ENCODE data around the gene RASA3.
"Not testable (repeated sequence)": the region's sequence is repeated elsewhere in the genome, so short reads cannot be mapped to it uniquely, and the experiment has no call there.

RASA3 gene

DNA sequence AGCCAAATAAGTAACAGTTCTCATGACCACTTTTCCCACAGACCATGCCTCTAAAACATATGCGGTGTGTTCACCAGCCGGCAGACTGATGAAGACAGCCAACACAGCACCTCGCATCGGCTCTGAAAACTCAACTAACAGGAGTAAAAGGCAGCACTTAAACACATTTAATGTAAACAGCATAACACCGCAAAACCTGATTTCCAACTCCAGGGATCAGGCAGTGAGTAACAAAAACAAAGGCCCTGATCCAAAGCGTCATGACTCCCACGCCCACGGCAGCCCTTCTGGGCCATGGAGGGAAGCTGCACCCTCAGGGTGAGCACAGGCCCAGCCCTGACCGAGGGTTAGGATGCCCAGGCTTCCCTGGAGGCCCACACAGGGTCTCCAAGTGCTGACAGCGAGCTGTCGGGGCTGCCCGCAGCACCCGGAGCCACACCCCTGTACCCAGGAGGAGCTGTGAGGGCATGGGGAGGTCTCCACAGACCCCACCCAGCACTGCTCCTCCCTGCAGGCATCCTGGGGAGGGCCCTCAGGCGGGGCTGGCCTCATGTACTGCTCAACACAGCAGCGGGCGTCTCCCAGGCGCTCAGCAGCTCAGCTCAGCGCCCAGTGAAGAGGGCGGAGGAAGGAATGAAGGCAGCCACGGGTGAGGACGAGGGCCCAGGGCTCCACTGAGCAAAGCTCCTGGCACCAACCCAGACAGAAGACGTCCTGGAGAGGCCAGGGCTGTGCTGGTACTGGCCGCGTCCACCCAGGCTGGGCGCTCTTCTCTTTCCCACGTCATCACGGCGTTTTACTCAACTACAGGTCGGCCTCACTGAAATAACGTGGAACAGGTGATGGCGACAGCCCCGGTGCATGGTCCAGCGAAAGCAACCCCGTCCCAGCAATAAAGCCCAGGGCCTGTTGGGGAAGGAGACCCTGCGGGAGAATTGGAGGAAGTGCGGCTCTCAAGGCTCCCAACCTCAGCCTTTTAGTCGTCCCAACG, 53.7 kb downstream of the RASA3 start:
- H3K4me1 ChIP-seq (ENCODE audit: insufficient read depth, low read length), result no peaks in the 10 kb centered on the region; the same call in 1 of the 2 replicates
- no peaks in the 10 kb centered on the region for H3K36me3 ChIP-seq (ENCODE audit: insufficient read depth, low read length)
- no peak overlapping the region for H3K9ac ChIP-seq (ENCODE audit: low read depth, low read length)
- H3K9me3 ChIP-seq (ENCODE audit: control insufficient read depth, insufficient read depth, low read length), result no peaks in the 10 kb centered on the region

- Histone ChIP-seq H3K9me3 (ENCODE audit: control insufficient read depth, insufficient read depth, low read length) (no peaks in the 10 kb centered on the region), H3K9ac (ENCODE audit: low read depth, low read length) (no peak overlapping the region), H3K36me3 (ENCODE audit: insufficient read depth, low read length) (no peaks in the 10 kb centered on the region), H3K4me1 (ENCODE audit: insufficient read depth, low read length) (no peaks in the 10 kb centered on the region; the same call in 1 of the 2 replicates)
Observed at GRCh38 chr13:114077933-114078325, 54.5 kb downstream of the RASA3 start.

- Histone ChIP-seq H3K4me1 (ENCODE audit: insufficient read depth, low read length) (no peaks in the 10 kb centered on the region; the same call in 1 of the 2 replicates), H3K36me3 (ENCODE audit: insufficient read depth, low read length) (no peaks in the 10 kb centered on the region), H3K9me3 (ENCODE audit: control insufficient read depth, insufficient read depth, low read length) (no peaks in the 10 kb centered on the region), H3K9ac (ENCODE audit: low read depth, low read length) (no peak overlapping the region)
Observed at GRCh38 chr13:114077099-114077932, 55.1 kb downstream of the RASA3 start.

DNA sequence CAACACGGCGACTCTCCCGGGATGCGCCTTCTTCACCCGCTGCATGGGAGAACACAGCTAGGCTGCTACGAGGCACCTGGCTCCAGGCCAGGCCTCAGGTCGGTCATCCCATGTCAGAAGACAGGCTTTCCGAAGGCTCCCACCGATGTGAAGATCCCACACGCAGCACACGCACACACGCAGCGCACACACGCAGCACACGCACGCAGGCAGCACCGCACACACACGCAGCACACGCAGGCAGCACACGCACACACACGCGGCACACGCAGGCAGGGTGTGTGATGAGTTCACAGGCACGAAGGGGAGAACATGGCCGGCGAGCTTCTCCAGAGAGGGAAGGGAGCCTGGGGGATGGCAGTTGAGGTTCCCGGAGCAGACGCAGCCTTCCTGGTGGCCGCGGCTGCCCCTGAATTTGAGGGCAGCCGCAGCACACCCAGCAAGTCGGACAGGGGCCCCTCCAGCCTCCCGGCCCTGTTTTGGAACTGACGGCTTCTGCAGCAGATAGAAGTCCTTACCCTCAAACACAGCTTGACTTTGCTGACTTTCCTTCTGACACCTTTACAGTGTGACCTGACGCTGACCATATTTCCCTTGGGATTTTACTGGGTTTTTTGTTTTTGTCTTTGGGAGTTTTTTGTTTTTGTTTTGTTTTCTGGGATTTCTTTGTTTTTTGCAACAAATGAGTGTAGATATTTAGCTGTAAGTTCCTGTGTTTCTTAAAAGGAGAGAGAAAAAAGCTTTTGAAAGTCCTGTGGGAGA, 55.9 kb downstream of the RASA3 start:
- Histone ChIP-seq H3K4me1 (ENCODE audit: insufficient read depth, low read length) (peaks cover 3% of the 10 kb centered on the region; the same call in 1 of the 2 replicates), H3K9me3 (ENCODE audit: control insufficient read depth, insufficient read depth, low read length) (no peaks in the 10 kb centered on the region), H3K36me3 (ENCODE audit: insufficient read depth, low read length) (no peaks in the 10 kb centered on the region), H3K9ac (ENCODE audit: low read depth, low read length) (no peak overlapping the region)

- not testable (repeated sequence) for H3K36me3 ChIP-seq (ENCODE audit: insufficient read depth, low read length); H3K9me3 ChIP-seq (ENCODE audit: control insufficient read depth, insufficient read depth, low read length); H3K4me1 ChIP-seq (ENCODE audit: insufficient read depth, low read length); H3K9ac ChIP-seq (ENCODE audit: low read depth, low read length)
Observed at GRCh38 chr13:114075811-114076210, 56.6 kb downstream of the RASA3 start.

DNA sequence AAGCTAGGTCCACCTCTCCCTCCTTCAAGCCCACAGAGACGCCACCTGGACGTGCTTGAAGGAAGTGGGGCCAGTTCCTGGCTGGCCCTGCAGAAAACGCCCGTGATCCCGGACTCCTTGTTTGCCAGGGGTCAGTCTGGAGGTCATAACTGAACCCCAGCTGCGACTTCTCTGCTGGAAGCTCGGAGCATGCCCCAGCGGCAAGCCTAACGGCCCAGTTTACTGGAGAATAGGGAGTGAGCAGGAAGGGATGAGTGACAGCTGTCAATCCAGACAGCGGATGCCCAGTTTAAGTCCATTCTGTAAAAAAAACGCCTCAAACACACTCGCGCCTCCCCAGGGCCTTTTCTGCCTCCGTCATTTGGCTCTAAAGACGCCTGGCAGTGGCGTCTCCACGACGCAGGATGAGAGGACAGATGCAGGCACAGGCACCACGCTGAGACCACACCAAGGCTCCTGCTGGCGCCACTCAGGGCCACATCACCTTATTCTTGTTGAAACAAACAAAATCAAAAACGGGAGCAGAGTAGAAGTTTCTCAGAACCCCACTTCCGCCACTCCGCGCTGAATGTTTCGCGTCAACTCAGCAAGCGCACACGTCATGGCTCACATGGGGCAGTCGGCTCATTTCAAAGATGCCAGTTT, 57.6 kb downstream of the RASA3 start:
- Histone ChIP-seq H3K36me3 (ENCODE audit: insufficient read depth, low read length) (no peaks in the 10 kb centered on the region), H3K9ac (ENCODE audit: low read depth, low read length) (no peak overlapping the region), H3K4me1 (ENCODE audit: insufficient read depth, low read length) (peaks cover 3% of the 10 kb centered on the region; the same call in 1 of the 2 replicates), H3K9me3 (ENCODE audit: control insufficient read depth, insufficient read depth, low read length) (no peaks in the 10 kb centered on the region)

DNA sequence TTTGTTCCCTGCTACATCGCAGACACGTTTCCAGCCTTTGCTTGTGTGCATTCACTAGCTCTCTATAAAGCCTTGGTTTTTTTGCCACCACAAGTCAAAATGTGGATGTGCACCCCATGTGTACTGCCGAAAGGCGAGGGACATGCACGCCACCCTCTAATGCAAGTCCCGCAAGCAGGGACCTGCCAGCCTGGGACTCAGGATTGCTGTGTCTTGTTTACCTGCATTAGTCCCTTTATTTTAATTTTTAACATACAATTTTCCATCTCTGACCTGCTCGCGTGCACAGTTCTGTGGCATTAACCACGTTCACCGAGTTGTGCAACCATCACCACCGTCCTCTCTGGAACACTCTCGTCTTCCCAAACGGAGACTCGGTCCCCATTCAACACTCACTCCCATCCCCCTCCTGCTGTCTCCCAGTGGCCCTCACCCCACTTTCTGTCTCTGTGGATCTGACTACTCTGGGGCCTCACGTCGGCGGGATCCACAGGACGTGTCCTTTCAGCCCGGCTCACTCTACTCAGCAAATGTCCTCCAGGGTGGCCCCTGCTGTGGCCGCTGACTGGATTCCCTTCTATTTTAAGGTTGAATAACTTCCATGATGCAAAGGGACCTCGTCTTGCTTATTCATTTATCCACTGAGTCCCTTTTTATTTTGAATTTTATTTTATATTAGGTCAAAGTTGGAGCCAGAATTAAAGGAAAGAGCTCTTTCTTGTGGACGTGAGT, 58.4 kb downstream of the RASA3 start:
- no peaks in the 10 kb centered on the region for H3K9me3 ChIP-seq (ENCODE audit: control insufficient read depth, insufficient read depth, low read length)
- no peaks in the 10 kb centered on the region for H3K36me3 ChIP-seq (ENCODE audit: insufficient read depth, low read length)
- H3K9ac ChIP-seq (ENCODE audit: low read depth, low read length), result no peak overlapping the region
- peaks cover 4% of the 10 kb centered on the region; the same call in 1 of the 2 replicates for H3K4me1 ChIP-seq (ENCODE audit: insufficient read depth, low read length)

GRCh38 chr13:114072421-114072820, 60.0 kb downstream of the RASA3 start:
- no peak overlapping the region for H3K9ac ChIP-seq (ENCODE audit: low read depth, low read length)
- no peaks in the 10 kb centered on the region for H3K36me3 ChIP-seq (ENCODE audit: insufficient read depth, low read length)
- H3K9me3 ChIP-seq (ENCODE audit: control insufficient read depth, insufficient read depth, low read length), result no peaks in the 10 kb centered on the region
- peaks cover 8% of the 10 kb centered on the region; the same call in 1 of the 2 replicates for H3K4me1 ChIP-seq (ENCODE audit: insufficient read depth, low read length)

DNA sequence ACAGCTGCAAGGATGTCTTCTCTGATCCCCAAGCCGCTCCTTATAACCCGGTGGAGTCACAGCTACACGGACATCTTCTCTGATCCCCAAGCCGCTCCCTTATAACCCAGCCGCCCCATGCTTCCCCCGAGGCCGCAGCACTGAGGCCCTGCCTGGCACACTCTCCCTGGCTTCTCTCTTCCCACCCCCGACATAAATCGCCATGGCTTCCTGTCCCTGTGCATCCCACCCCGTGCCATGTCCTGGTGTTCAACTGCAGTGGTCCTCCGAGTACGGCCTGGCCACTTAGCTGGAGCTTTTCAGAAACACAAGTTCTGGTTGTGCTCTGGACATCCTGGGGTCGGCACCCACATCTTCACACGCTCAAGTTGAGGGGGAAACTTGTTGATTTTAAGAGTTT, 60.4 kb downstream of the RASA3 start:
- H3K9ac ChIP-seq (ENCODE audit: low read depth, low read length), result no peak overlapping the region
- H3K9me3 ChIP-seq (ENCODE audit: control insufficient read depth, insufficient read depth, low read length), result no peaks in the 10 kb centered on the region
- H3K36me3 ChIP-seq (ENCODE audit: insufficient read depth, low read length), result no peaks in the 10 kb centered on the region
- H3K4me1 ChIP-seq (ENCODE audit: insufficient read depth, low read length), result peaks cover 8% of the 10 kb centered on the region; the same call in 1 of the 2 replicates

GRCh38 chr13:114071410-114071809, 61.0 kb downstream of the RASA3 start:
- H3K9ac ChIP-seq (ENCODE audit: low read depth, low read length), result no peak overlapping the region
- H3K9me3 ChIP-seq (ENCODE audit: control insufficient read depth, insufficient read depth, low read length), result no peaks in the 10 kb centered on the region
- H3K4me1 ChIP-seq (ENCODE audit: insufficient read depth, low read length), result peaks cover 8% of the 10 kb centered on the region; the same call in 1 of the 2 replicates
- H3K36me3 ChIP-seq (ENCODE audit: insufficient read depth, low read length), result no peaks in the 10 kb centered on the region

DNA sequence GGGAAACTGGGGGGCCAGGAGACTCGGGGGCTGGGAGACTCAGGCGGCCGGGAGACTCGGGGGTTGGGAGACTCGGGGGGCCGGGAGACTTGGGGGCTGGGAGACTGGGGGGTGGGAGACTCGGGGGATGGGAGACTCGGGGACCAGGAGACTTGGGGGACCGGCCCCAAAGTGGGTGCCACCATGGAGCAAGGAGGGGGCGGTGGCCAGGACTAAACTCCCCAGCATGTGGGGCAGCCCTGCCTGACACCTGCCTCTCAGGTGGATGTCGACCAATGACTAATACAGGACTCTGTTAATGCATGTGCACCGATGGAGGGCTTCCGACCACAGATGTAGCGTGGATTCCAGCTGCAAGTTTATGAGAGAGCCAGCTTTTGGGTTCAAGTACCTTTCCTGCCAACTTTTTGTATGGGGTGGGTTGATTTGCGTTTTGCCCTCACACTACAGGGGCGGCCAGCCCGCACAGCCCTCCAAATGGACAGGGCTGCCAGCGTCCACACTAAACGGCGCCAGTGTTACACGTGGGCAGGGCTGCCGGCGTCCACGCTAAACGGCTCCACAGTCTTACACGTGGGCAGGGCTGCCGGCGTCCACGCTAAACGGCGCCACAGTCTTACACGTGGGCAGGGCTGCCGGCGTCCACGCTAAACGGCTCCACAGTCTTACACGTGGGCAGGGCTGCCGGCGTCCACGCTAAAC, 62.2 kb downstream of the RASA3 start:
- Histone ChIP-seq H3K9ac (ENCODE audit: low read depth, low read length) (no peak overlapping the region), H3K36me3 (ENCODE audit: insufficient read depth, low read length) (no peaks in the 10 kb centered on the region), H3K4me1 (ENCODE audit: insufficient read depth, low read length) (peaks cover 14% of the 10 kb centered on the region; the same call in 1 of the 2 replicates), H3K9me3 (ENCODE audit: control insufficient read depth, insufficient read depth, low read length) (no peaks in the 10 kb centered on the region)

- Histone ChIP-seq H3K9me3 (ENCODE audit: control insufficient read depth, insufficient read depth, low read length) (no peaks in the 10 kb centered on the region), H3K36me3 (ENCODE audit: insufficient read depth, low read length) (no peaks in the 10 kb centered on the region), H3K4me1 (ENCODE audit: insufficient read depth, low read length) (peaks cover 14% of the 10 kb centered on the region; the same call in 1 of the 2 replicates), H3K9ac (ENCODE audit: low read depth, low read length) (no peak overlapping the region)
Observed at GRCh38 chr13:114069376-114070097, 62.9 kb downstream of the RASA3 start.
